Panc1 (cell line): Measurements from ENCODE around the gene MSRB2.

Source experiments
- POLR2AphosphoS5 ChIP-seq: IDR thresholded peaks from 2 replicates; pipeline ENCODE4 v1.6.1; 2012; ENCODE audit warnings: mild to moderate bottlenecking, low read depth, low read length, moderate library complexity
- SIN3A ChIP-seq: IDR thresholded peaks from 2 replicates; pipeline ENCODE4 v1.6.1; 2012; ENCODE audit warnings: low read depth, mild to moderate bottlenecking, low read length, moderate library complexity, borderline replicate concordance; ENCODE audit not compliant: insufficient read depth
- TF ChIP-seq, protein P1 (sequence below): fragments of 450-650 bp; IDR thresholded peaks from 2 replicates; pipeline ENCODE4 v1.5.1; 2017; ENCODE audit warnings: mild to moderate bottlenecking
- TF ChIP-seq, protein P2 (sequence below), 2 experiments: IDR thresholded peaks; 2 replicates each; pipeline ENCODE4 v1.6.1; 2011 to 2012; ENCODE audit warnings: low read depth in 2 of 2, control low read depth in 1 of 2, low read length in 1 of 2, mild to moderate bottlenecking in 1 of 2, moderate library complexity in 1 of 2; ENCODE audit not compliant: insufficient read depth in 1 of 2

DNA sequence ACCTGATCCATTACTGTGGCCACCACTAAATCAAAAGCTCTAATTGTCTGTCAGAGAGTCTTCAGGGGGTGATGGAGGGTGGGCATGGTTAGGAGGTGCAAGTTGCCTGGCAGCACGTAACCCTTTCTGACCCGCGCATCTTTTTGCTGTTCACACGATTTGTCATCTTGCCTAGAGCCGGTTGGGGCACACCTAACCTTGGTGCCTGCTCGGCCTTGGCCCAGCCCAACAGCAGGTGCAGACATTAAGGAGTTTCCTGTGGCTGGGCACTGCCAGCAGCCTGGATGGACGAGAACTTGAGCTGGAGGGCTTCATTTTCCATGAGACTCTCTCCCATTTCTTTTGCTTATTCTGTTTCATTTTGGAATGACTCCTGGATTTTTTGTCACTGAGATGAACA is 55.7 kb downstream of the MSRB2 start:
- TF ChIP-seq, protein P1, sequence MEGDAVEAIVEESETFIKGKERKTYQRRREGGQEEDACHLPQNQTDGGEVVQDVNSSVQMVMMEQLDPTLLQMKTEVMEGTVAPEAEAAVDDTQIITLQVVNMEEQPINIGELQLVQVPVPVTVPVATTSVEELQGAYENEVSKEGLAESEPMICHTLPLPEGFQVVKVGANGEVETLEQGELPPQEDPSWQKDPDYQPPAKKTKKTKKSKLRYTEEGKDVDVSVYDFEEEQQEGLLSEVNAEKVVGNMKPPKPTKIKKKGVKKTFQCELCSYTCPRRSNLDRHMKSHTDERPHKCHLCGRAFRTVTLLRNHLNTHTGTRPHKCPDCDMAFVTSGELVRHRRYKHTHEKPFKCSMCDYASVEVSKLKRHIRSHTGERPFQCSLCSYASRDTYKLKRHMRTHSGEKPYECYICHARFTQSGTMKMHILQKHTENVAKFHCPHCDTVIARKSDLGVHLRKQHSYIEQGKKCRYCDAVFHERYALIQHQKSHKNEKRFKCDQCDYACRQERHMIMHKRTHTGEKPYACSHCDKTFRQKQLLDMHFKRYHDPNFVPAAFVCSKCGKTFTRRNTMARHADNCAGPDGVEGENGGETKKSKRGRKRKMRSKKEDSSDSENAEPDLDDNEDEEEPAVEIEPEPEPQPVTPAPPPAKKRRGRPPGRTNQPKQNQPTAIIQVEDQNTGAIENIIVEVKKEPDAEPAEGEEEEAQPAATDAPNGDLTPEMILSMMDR: no peak
- TF ChIP-seq, protein P2, sequence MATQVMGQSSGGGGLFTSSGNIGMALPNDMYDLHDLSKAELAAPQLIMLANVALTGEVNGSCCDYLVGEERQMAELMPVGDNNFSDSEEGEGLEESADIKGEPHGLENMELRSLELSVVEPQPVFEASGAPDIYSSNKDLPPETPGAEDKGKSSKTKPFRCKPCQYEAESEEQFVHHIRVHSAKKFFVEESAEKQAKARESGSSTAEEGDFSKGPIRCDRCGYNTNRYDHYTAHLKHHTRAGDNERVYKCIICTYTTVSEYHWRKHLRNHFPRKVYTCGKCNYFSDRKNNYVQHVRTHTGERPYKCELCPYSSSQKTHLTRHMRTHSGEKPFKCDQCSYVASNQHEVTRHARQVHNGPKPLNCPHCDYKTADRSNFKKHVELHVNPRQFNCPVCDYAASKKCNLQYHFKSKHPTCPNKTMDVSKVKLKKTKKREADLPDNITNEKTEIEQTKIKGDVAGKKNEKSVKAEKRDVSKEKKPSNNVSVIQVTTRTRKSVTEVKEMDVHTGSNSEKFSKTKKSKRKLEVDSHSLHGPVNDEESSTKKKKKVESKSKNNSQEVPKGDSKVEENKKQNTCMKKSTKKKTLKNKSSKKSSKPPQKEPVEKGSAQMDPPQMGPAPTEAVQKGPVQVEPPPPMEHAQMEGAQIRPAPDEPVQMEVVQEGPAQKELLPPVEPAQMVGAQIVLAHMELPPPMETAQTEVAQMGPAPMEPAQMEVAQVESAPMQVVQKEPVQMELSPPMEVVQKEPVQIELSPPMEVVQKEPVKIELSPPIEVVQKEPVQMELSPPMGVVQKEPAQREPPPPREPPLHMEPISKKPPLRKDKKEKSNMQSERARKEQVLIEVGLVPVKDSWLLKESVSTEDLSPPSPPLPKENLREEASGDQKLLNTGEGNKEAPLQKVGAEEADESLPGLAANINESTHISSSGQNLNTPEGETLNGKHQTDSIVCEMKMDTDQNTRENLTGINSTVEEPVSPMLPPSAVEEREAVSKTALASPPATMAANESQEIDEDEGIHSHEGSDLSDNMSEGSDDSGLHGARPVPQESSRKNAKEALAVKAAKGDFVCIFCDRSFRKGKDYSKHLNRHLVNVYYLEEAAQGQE (IDR thresholded peaks at IDR 0.05; ENCODE audit: insufficient read depth in 1 of 2, low read depth in 2 of 2, low read length in 1 of 2): no peak
- TF ChIP-seq SIN3A (no peak), POLR2AphosphoS5 (no peak)
